Neuronal stem cell (in vitro differentiated cells): Measurements from ENCODE around the gene DAB2.

Source experiments
- DNase-seq: peaks from one replicate; pipeline ENCODE4 v3.0.0-alpha.2; 2013; ENCODE audit warnings: low spot score
- H2AFZ ChIP-seq: one replicate; pipeline ENCODE4 v1.6.1; 2013; ENCODE audit warnings: mild to moderate bottlenecking, low read length, inconsistent platforms
- H2AK5ac ChIP-seq: 2 replicates; pipeline ENCODE4 v1.6.1; 2013; ENCODE audit warnings: low read depth, mild to moderate bottlenecking, inconsistent platforms, low read length, moderate library complexity, mixed read lengths
- H2BK120ac ChIP-seq: 2 replicates; pipeline ENCODE4 v1.6.1; 2013; ENCODE audit warnings: low read depth, mild to moderate bottlenecking, inconsistent platforms, low read length, moderate library complexity, mixed read lengths
- H2BK12ac ChIP-seq: one replicate; pipeline ENCODE4 v1.6.1; 2013; ENCODE audit warnings: low read length, inconsistent platforms
- H2BK15ac ChIP-seq: 2 replicates; pipeline ENCODE4 v1.6.1; 2013; ENCODE audit warnings: mild to moderate bottlenecking, low read length, inconsistent platforms, mixed read lengths
- H2BK5ac ChIP-seq: one replicate; pipeline ENCODE4 v1.6.1; 2013; ENCODE audit warnings: inconsistent platforms, mild to moderate bottlenecking, low read length, moderate library complexity
- H3K14ac ChIP-seq: one replicate; pipeline ENCODE4 v1.6.1; 2013; ENCODE audit warnings: low read length, inconsistent platforms
- H3K18ac ChIP-seq: 2 replicates; pipeline ENCODE4 v1.6.1; 2013; ENCODE audit warnings: low read length, inconsistent platforms
- H3K23ac ChIP-seq: 2 replicates; pipeline ENCODE4 v1.6.1; 2013; ENCODE audit warnings: low read depth, mild to moderate bottlenecking, mixed read lengths, low read length, inconsistent platforms; ENCODE audit not compliant: poor library complexity
- H3K27ac ChIP-seq: replicated peaks from 3 replicates; pipeline ENCODE4 v1.5.1; 2013; ENCODE audit warnings: low read length, inconsistent platforms
- H3K27me3 ChIP-seq, 3 experiments: 2 replicates each; pipeline ENCODE4 v1.6.1; 2013; ENCODE audit warnings: low read length in 3 of 3, mild to moderate bottlenecking in 2 of 3, inconsistent platforms in 1 of 3, low read depth in 1 of 3, mixed read lengths in 1 of 3, moderate library complexity in 1 of 3; ENCODE audit not compliant: control insufficient read depth in 3 of 3, insufficient read depth in 3 of 3
- H3K36me3 ChIP-seq, 2 donors: replicated peaks in 1 of 2; 2 replicates each; pipeline ENCODE4 v1.6.1; 2013; ENCODE audit warnings: low read length in 2 of 2; ENCODE audit not compliant: control insufficient read depth in 2 of 2, insufficient read depth in 2 of 2
- H3K4ac ChIP-seq: 2 replicates; pipeline ENCODE4 v1.6.1; 2013; ENCODE audit warnings: inconsistent platforms, mild to moderate bottlenecking, low read length, moderate library complexity
- H3K4me1 ChIP-seq, 2 donors: 1 replicate in 1 of 2; 2 replicates in 1 of 2; pipeline ENCODE4 v1.6.1; 2013; ENCODE audit warnings: low read length in 2 of 2, low read depth in 1 of 2; ENCODE audit not compliant: control insufficient read depth in 2 of 2, insufficient read depth in 1 of 2
- H3K4me2 ChIP-seq: one replicate; pipeline ENCODE4 v1.6.1; 2013; ENCODE audit warnings: mild to moderate bottlenecking, low read length, inconsistent platforms; ENCODE audit not compliant: insufficient read depth, poor library complexity, severe bottlenecking
- H3K4me3 ChIP-seq, 2 donors: 2 replicates each; pipeline ENCODE4 v1.5.1; 2013; ENCODE audit warnings: low read length in 2 of 2, mild to moderate bottlenecking in 2 of 2, inconsistent platforms in 1 of 2, moderate library complexity in 1 of 2
- H3K79me1 ChIP-seq: one replicate; pipeline ENCODE4 v1.6.1; 2013; ENCODE audit warnings: low read depth, mild to moderate bottlenecking, inconsistent platforms, low read length, moderate library complexity
- H3K9ac ChIP-seq: one replicate; pipeline ENCODE4 v1.6.1; 2013; ENCODE audit warnings: mild to moderate bottlenecking, low read depth, low read length, inconsistent platforms; ENCODE audit not compliant: poor library complexity
- H3K9me3 ChIP-seq, 2 donors: replicated peaks in 1 of 2; 2 replicates each; pipeline versions ENCODE3 to v1.6.1; 2013; ENCODE audit warnings: low read length in 2 of 2, mild to moderate bottlenecking in 2 of 2, inconsistent platforms in 1 of 2, low read depth in 1 of 2, mixed read lengths in 1 of 2, moderate library complexity in 1 of 2; ENCODE audit not compliant: control insufficient read depth in 2 of 2, insufficient read depth in 1 of 2
- H4K8ac ChIP-seq: one replicate; pipeline ENCODE4 v1.6.1; 2013; ENCODE audit warnings: low read depth, mild to moderate bottlenecking, inconsistent platforms, low read length, moderate library complexity
- H4K91ac ChIP-seq: one replicate; pipeline ENCODE4 v1.6.1; 2013; ENCODE audit warnings: low read length, low read depth, mild to moderate bottlenecking, inconsistent platforms; ENCODE audit not compliant: poor library complexity
- WGBS, 2 donors: extraction: QIAGEN DNeasy Blood & Tissue Kit; methylation state at CpG; one replicate each; pipeline ENCODE4 v1.1.7; 2013; ENCODE audit warnings: missing lambda C conversion rate in 2 of 2, mixed read lengths in 1 of 2; ENCODE audit not compliant: insufficient read length in 2 of 2, insufficient replicate concordance in 1 of 2; ENCODE audit errors: extremely low coverage in 2 of 2; 5-methylcytosine and 5-hydroxymethylcytosine counted together

DAB2 gene

DNA sequence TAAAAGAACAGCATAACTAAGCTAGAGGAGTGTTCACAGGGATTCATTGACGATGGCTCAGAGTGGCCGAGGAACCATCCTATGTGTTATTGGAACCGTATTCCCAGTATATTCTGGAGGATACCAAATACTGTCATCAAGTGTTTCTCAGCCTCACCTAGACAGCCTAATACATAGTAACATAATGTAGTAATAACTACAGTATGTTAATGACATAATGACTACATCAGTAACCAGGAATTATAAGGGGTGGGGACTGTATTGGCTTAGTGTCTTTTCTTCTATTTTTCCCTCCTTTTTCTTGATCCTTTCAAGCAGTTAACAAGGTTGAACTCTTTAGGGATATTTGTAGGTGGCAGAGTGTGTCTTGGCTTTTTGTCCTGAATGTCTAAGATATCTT, 33.8 kb downstream of the DAB2 start:
- H2BK5ac ChIP-seq = no peak overlapping the region
- H4K91ac ChIP-seq = no peak overlapping the region
- H2BK120ac ChIP-seq = no peak overlapping the region
- no peaks in the 10 kb centered on the region for H3K9me3 ChIP-seq
- H2BK12ac ChIP-seq = no peak overlapping the region
- H3K27me3 ChIP-seq = no peaks in the 10 kb centered on the region
- no peak overlapping the region for H3K4me2 ChIP-seq
- H3K27ac ChIP-seq = no peak overlapping the region
- no peak overlapping the region for H3K23ac ChIP-seq
- no peak for DNase-seq
- H3K36me3 ChIP-seq = peaks cover 4 to 6% of the 10 kb centered on the region in 2 donors
- H3K14ac ChIP-seq = no peak overlapping the region
- H2AFZ ChIP-seq = no peak overlapping the region
- H2BK15ac ChIP-seq = no peak overlapping the region
- no peaks in the 10 kb centered on the region for H3K4me1 ChIP-seq
- H3K79me1 ChIP-seq = no peaks in the 10 kb centered on the region
- WGBS, 2 donors = no CpG with 5 or more reads among the region's 3 CpGs
- H2AK5ac ChIP-seq = no peak overlapping the region
- no peak overlapping the region for H4K8ac ChIP-seq
- no peak overlapping the region for H3K4me3 ChIP-seq
- H3K4ac ChIP-seq = no peak overlapping the region
- no peak overlapping the region for H3K9ac ChIP-seq
- H3K18ac ChIP-seq = no peak overlapping the region

DNA sequence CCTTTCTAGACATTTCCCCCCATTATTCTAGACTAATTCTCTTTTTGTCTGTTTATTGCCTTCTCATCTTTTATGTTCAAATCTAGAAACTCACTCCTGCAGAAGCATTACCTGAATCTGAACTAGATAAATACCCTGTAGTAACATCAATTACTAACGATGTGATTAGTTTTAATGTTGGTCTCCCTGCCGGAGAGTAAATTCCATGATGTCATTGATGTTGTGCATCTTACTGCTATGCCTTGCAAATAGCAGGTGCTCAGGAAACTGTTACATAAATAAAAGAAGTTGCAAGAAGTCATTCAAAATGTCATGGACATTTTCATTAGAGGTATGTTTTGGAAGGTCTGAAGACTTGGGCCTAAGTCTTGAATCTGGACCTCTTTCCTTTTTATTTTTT, 37.5 kb downstream of the DAB2 start:
- Histone ChIP-seq H3K4me3 (no peak overlapping the region), H2BK15ac (no peak overlapping the region), H3K9ac (no peak overlapping the region), H2BK120ac (no peak overlapping the region), H3K27me3 (no peaks in the 10 kb centered on the region), H3K4me1 (no peaks in the 10 kb centered on the region), H3K36me3 (peaks cover 6 to 9% of the 10 kb centered on the region in 2 donors), H3K4me2 (no peak overlapping the region), H2AK5ac (no peak overlapping the region), H3K14ac (no peak overlapping the region), H2BK12ac (no peak overlapping the region), H4K8ac (no peak overlapping the region), H4K91ac (no peak overlapping the region), H2BK5ac (no peak overlapping the region), H3K4ac (no peak overlapping the region), H3K18ac (no peak overlapping the region), H3K9me3 (no peaks in the 10 kb centered on the region), H3K27ac (no peak overlapping the region), H2AFZ (no peak overlapping the region), H3K23ac (no peak overlapping the region), H3K79me1 (no peaks in the 10 kb centered on the region)
- no CpG with 5 or more reads among the region's 2 CpGs for WGBS, 2 donors
- no peak for DNase-seq

DNA sequence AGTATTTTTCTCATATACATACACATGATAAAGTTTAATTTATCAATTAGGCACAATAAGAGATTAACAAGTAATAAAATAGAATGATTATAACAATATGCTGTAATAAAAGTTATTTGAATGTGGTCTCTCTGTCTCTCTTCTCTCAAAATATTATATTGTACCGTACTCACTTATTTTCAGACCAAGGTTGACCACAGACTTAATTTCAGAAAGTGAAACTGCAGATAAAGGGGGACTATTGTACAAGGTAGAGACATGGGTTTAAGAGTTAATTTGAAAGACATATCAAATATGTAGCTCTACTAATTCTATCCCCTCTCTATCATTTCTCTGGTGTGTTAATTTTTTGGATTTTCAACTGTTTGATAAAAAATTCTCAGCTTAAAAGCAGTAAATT, 40.5 kb downstream of the DAB2 start:
- H3K18ac ChIP-seq = no peak overlapping the region
- H2AK5ac ChIP-seq = no peak overlapping the region
- H3K4ac ChIP-seq = no peak overlapping the region
- no peak overlapping the region for H3K4me2 ChIP-seq
- DNase-seq = no peak
- H3K27ac ChIP-seq = no peak overlapping the region
- no peak overlapping the region for H2BK15ac ChIP-seq
- no peak overlapping the region for H3K23ac ChIP-seq
- H3K36me3 ChIP-seq = peaks cover 4 to 6% of the 10 kb centered on the region in 2 donors
- no peaks in the 10 kb centered on the region for H3K27me3 ChIP-seq
- H3K4me3 ChIP-seq = no peak overlapping the region
- H2BK120ac ChIP-seq = no peak overlapping the region
- no peaks in the 10 kb centered on the region for H3K4me1 ChIP-seq
- H3K9ac ChIP-seq = no peak overlapping the region
- H4K8ac ChIP-seq = no peak overlapping the region
- H2BK5ac ChIP-seq = no peak overlapping the region
- H3K9me3 ChIP-seq = no peaks in the 10 kb centered on the region
- H4K91ac ChIP-seq = no peak overlapping the region
- no peak overlapping the region for H2AFZ ChIP-seq
- WGBS, 2 donors = no CpG with 5 or more reads among the region's 1 CpG
- H2BK12ac ChIP-seq = no peak overlapping the region
- H3K14ac ChIP-seq = no peak overlapping the region
- H3K79me1 ChIP-seq = no peaks in the 10 kb centered on the region

DNA sequence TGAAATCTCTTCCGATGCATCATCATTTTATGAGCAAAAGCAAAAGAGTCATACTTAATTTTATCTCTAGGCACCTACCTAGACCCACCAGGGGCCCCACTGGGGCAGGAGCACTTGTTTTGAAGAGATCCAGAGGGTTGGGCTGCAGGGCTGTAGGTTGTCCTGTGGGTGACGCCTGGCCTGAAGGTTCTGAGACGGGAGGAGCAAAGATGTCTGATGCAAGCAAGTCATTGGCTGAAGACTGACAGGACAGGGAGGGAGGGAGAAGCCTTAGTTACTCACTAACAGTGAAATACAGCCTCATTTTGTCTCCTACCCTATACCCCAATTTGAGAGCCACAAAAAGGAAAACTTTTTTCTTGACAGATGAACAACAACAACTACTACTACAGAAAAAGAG, 43.4 kb downstream of the DAB2 start:
- Histone ChIP-seq H3K27ac (no peak overlapping the region), H3K18ac (no peak overlapping the region), H3K9me3 (no peaks in the 10 kb centered on the region), H3K4ac (no peak overlapping the region), H2BK12ac (no peak overlapping the region), H4K8ac (no peak overlapping the region), H3K14ac (no peak overlapping the region), H3K4me3 (no peak overlapping the region), H3K9ac (no peak overlapping the region), H2BK120ac (no peak overlapping the region), H3K79me1 (no peaks in the 10 kb centered on the region), H4K91ac (no peak overlapping the region), H2AFZ (no peak overlapping the region), H2BK5ac (no peak overlapping the region), H3K4me1 (peaks cover 0 to 1% of the 10 kb centered on the region in 2 donors), H3K4me2 (no peak overlapping the region), H3K23ac (no peak overlapping the region), H3K36me3 (peaks cover 4 to 6% of the 10 kb centered on the region in 2 donors), H2AK5ac (no peak overlapping the region), H3K27me3 (no peaks in the 10 kb centered on the region), H2BK15ac (no peak overlapping the region)
- no CpG with 5 or more reads among the region's 3 CpGs for WGBS, 2 donors
- DNase-seq = no peak
